CD1c-positive myeloid dendritic cell (primary cell): ENCODE results near the gene WDR1.

ENCODE experiments used
- DNase-seq: peaks from one replicate; pipeline ENCODE4 v3.0.0-alpha.2; 2016; ENCODE audit errors: extremely low spot score

Gene WDR1

GRCh38 chr4:10116569-10117358, at the start of gene WDR1:
Gene WDR1 (minus strand): TSS chr4:10116799. CDS start chr4:10116666, 133 bp downstream.
- peak; percentile 97 for DNase-seq

GRCh38 chr4:10164877-10165283, 48.3 kb upstream of the WDR1 start:
- DNase-seq: peak; percentile 47

- DNase-seq: no peak
Measured at GRCh38 chr4:10163296-10163695, 46.7 kb upstream of the WDR1 start.

- DNase-seq: no peak
Measured at GRCh38 chr4:10162341-10163000, 45.9 kb upstream of the WDR1 start.

- no peak for DNase-seq
Measured at GRCh38 chr4:10161840-10162239, 45.2 kb upstream of the WDR1 start.

- DNase-seq: no peak
Measured at GRCh38 chr4:10161146-10161545, 44.5 kb upstream of the WDR1 start.

GRCh38 chr4:10160281-10160856, 43.8 kb upstream of the WDR1 start:
- peak; percentile 31 for DNase-seq

GRCh38 chr4:10159671-10160070, 43.1 kb upstream of the WDR1 start:
- no peak for DNase-seq

GRCh38 chr4:10158333-10158942, 41.8 kb upstream of the WDR1 start:
- no peak for DNase-seq

GRCh38 chr4:10157478-10158332, 41.1 kb upstream of the WDR1 start:
- DNase-seq: peak; percentile 83

- no peak for DNase-seq
Measured at GRCh38 chr4:10154241-10154640, 37.6 kb upstream of the WDR1 start.

GRCh38 chr4:10153161-10153560, 36.6 kb upstream of the WDR1 start:
- no peak for DNase-seq

- DNase-seq: no peak
Measured at GRCh38 chr4:10151182-10151581, 34.6 kb upstream of the WDR1 start.

- no peak for DNase-seq
Measured at GRCh38 chr4:10144966-10145365, 28.4 kb upstream of the WDR1 start.

GRCh38 chr4:10144479-10144878, 27.9 kb upstream of the WDR1 start:
- DNase-seq: no peak

GRCh38 chr4:10143171-10143570, 26.6 kb upstream of the WDR1 start:
- DNase-seq: no peak

- no peak for DNase-seq
Measured at GRCh38 chr4:10140866-10141759, 24.5 kb upstream of the WDR1 start.

GRCh38 chr4:10139518-10139917, 22.9 kb upstream of the WDR1 start:
- no peak for DNase-seq

- DNase-seq: no peak
Measured at GRCh38 chr4:10135260-10135659, 18.7 kb upstream of the WDR1 start.

- no peak for DNase-seq
Measured at GRCh38 chr4:10134141-10134540, 17.5 kb upstream of the WDR1 start.

- DNase-seq: no peak
Measured at GRCh38 chr4:10131202-10131601, 14.6 kb upstream of the WDR1 start.
